Transverse colon (tissue), 3 donors: ENCODE results near the gene PECR.

Experiments used
- CTCF ChIP-seq, 5 experiments: fragments of 200-600 bp in 3 of 5; fragments of 450-650 bp in 2 of 5; sonication (generic) in 3 of 5; IDR thresholded peaks; 1 replicate in 2 of 5; 2 replicates in 3 of 5; pipeline ENCODE4 v1.5.1; 2016 to 2017; ENCODE audit warnings: antibody characterized with exemption in 5 of 5, inconsistent platforms in 3 of 5, mild to moderate bottlenecking in 2 of 5, moderate library complexity in 1 of 5
- POLR2A ChIP-seq: fragments of 450-650 bp; IDR thresholded peaks from one replicate; pipeline ENCODE4 v1.6.1; 2016; ENCODE audit warnings: antibody characterized with exemption, mild to moderate bottlenecking, moderate library complexity

- TF ChIP-seq CTCF (IDR thresholded peaks at IDR 0.05) (no peak), POLR2A (no peak)
These were observed 59.6 kb downstream of the PECR start for GRCh38 chr2:216021768-216022565.
